ENCODE data around the gene ST6GALNAC4. TPM values are rescaled to one million over a fixed set of nuclear protein-coding genes. Genes with fewer than 3 reads are reported as not detected.

The ST6GALNAC4 gene
- total and polyA plus RNA-seq, 10 of the 15 experiments (the other 5 are each of a cell fraction or from before 2014, with no cell fraction given), result 4.2 to 63.2 (median 35.2) TPM

- ChIA-PET POLR2A (no interaction called here), RAD21 (ENCODE audit: unreplicated experiment) (interaction anchor here (1.0 kb wide), 1 partner anchor 12 kb away, joined by 4 read pairs; no protein-coding TSS in a partner anchor), CTCF (no interaction called here), SMC1A (ENCODE audit: uncharacterized antibody, unreplicated experiment) (no interaction called here)
- DNase-seq (ENCODE audit: low read depth, low spot score) (no peak), FAIRE-seq (no peak), ATAC-seq (no peak)
- no peaks in the 10 kb centered on the region for H4K20me1 ChIP-seq (ENCODE audit: control insufficient read depth, insufficient read depth)
- no TSS peak for BruUV-seq (replicated peaks)
- no peak overlapping the region for H3K9ac ChIP-seq (ENCODE audit: control insufficient read depth, insufficient read depth, low read length)
- peaks cover 9% of the 10 kb centered on the region for H3K4me1 ChIP-seq (ENCODE audit: control insufficient read depth, insufficient read depth, low read length)
- TF ChIP-seq E2F8 (IDR thresholded peaks at IDR 0.05; ENCODE audit: low read depth, partially characterized antibody) (no peak), MYC (IDR thresholded peaks at IDR 0.05; ENCODE audit: insufficient read depth, insufficient read length, insufficient replicate concordance, low read length, severe bottlenecking) (no peak)
- no peak overlapping the region for H2AFZ ChIP-seq (ENCODE audit: control insufficient read depth, low read depth, low read length)
- intact Hi-C loops (cut with micrococcal nuclease; ENCODE audit: unreplicated experiment), result no loop called here
- 25% methylated on average over 12 of the region's 12 CpGs for WGBS (ENCODE audit: insufficient coverage, insufficient replicate concordance, low lambda C conversion rate, missing lambda C conversion rate)
- H3K4me3 ChIP-seq, result no peak overlapping the region
- H3K27me3 ChIP-seq (replicated peaks in 1 of 2; ENCODE audit: control insufficient read depth in 2 of 2, insufficient read depth in 2 of 2, low read length in 1 of 2), result no peaks in the 10 kb centered on the region
- in situ Hi-C loops (cut with MboI), result no loop called here
- H3K36me3 ChIP-seq (ENCODE audit: control insufficient read depth in 2 of 2, insufficient read depth in 2 of 2, low read length in 1 of 2), result no peaks in the 10 kb centered on the region
- no peak overlapping the region for H3K4me2 ChIP-seq (ENCODE audit: control insufficient read depth, insufficient read depth)
- H3K9me3 ChIP-seq (replicated peaks; ENCODE audit: control insufficient read depth, insufficient read depth, low read length), result no peaks in the 10 kb centered on the region
- H3K27ac ChIP-seq (ENCODE audit: control insufficient read depth, insufficient read depth), result no peak overlapping the region
- H3K79me2 ChIP-seq (ENCODE audit: control insufficient read depth, insufficient read depth, low read length), result peaks cover 8% of the 10 kb centered on the region
Observed at GRCh38 chr9:127858041-127858512, 58.8 kb downstream of the ST6GALNAC4 start.

Small RNA genes within 50 kb of the gene (microRNA-seq; reads per million reads assigned to microRNA genes)
- gene MIR4672, result not detected

Small RNA genes within 50 kb of the gene (small RNA-seq; reads per million reads assigned to genes)
- 0.12 reads per million for gene MIR4672

Other genes with a start within 250 kb of the ST6GALNAC4 start
Only the 7 nearest of the 18 such genes appear.
- 62.8 and 79.6 TPM in 2 replicates for gene FPGS, start 114.2 kb downstream of the ST6GALNAC4 start, total RNA-seq (2014; rRNA removed)
- 43.3 and 44.4 TPM in 2 replicates for gene FPGS, start 114.2 kb downstream of the ST6GALNAC4 start, total RNA-seq (2014; rRNA removed; fragmentation: Illumina TruSeq; extraction: Trizol)
- gene FPGS, start 114.2 kb downstream of the ST6GALNAC4 start, total RNA-seq (2021), result 89.3 and 98.3 TPM in 2 replicates
- 34.1 and 64.4 TPM in 2 replicates for gene FPGS, start 114.2 kb downstream of the ST6GALNAC4 start, polyA plus RNA-seq (2011; rRNA removed)
- gene FPGS, start 114.2 kb downstream of the ST6GALNAC4 start, polyA plus RNA-seq (2014; fragmentation: Illumina TruSeq; extraction: Trizol), result 49.0 and 81.2 TPM in 2 replicates
- 1 to 10 TPM; 1.2 to 8.2 TPM for gene FPGS, start 114.2 kb downstream of the ST6GALNAC4 start, polyA plus RNA-seq (2014; fragmentation: Nextera tagmentation; extraction: Ambion mirVana)
- gene FPGS, start 114.2 kb downstream of the ST6GALNAC4 start, polyA plus RNA-seq (2014; rRNA removed), result 88.1 and 95.0 TPM in 2 replicates
- 100 to 1,000 TPM; 112 to 127 TPM for gene FPGS, start 114.2 kb downstream of the ST6GALNAC4 start, polyA plus RNA-seq (2016; fragmentation: Nextera tagmentation; extraction: Ambion mirVana)
- 0.60 and 0.79 TPM in 2 replicates for gene ENG, start 62.4 kb downstream of the ST6GALNAC4 start, total RNA-seq (2014; rRNA removed)
- gene ENG, start 62.4 kb downstream of the ST6GALNAC4 start, total RNA-seq (2014; rRNA removed; fragmentation: Illumina TruSeq; extraction: Trizol), result 0.64 and 1.0 TPM in 2 replicates
- gene ENG, start 62.4 kb downstream of the ST6GALNAC4 start, total RNA-seq (2021), result 9.1 and 10.1 TPM in 2 replicates
- 0.16 and 0.18 TPM in 2 replicates for gene ENG, start 62.4 kb downstream of the ST6GALNAC4 start, polyA plus RNA-seq (2011; rRNA removed)
- 0.98 and 3.0 TPM in 2 replicates for gene ENG, start 62.4 kb downstream of the ST6GALNAC4 start, polyA plus RNA-seq (2014; fragmentation: Illumina TruSeq; extraction: Trizol)
- gene ENG, start 62.4 kb downstream of the ST6GALNAC4 start, polyA plus RNA-seq (2014; fragmentation: Nextera tagmentation; extraction: Ambion mirVana), result under 1 TPM; 0.14 to 0.24 TPM
- gene ENG, start 62.4 kb downstream of the ST6GALNAC4 start, polyA plus RNA-seq (2014; rRNA removed), result 3.3 and 4.2 TPM in 2 replicates
- 1 to 10 TPM; 4.2 to 5.0 TPM for gene ENG, start 62.4 kb downstream of the ST6GALNAC4 start, polyA plus RNA-seq (2016; fragmentation: Nextera tagmentation; extraction: Ambion mirVana)
- 0.87 and 3.1 TPM in 2 replicates for gene AK1, start 39.4 kb downstream of the ST6GALNAC4 start, total RNA-seq (2014; rRNA removed)
- 0.14 and 1.8 TPM in 2 replicates for gene AK1, start 39.4 kb downstream of the ST6GALNAC4 start, total RNA-seq (2014; rRNA removed; fragmentation: Illumina TruSeq; extraction: Trizol)
- 2.1 and 2.2 TPM in 2 replicates for gene AK1, start 39.4 kb downstream of the ST6GALNAC4 start, total RNA-seq (2021)
- 0.98 and 1.8 TPM in 2 replicates for gene AK1, start 39.4 kb downstream of the ST6GALNAC4 start, polyA plus RNA-seq (2011; rRNA removed)
- gene AK1, start 39.4 kb downstream of the ST6GALNAC4 start, polyA plus RNA-seq (2014; fragmentation: Illumina TruSeq; extraction: Trizol), result 1.3 and 1.8 TPM in 2 replicates
- 1 to 10 TPM in 1 of 2 experiments, under 1 TPM in 1; 0.23 to 1.4 TPM for gene AK1, start 39.4 kb downstream of the ST6GALNAC4 start, polyA plus RNA-seq (2014; fragmentation: Nextera tagmentation; extraction: Ambion mirVana)
- 2.1 and 4.7 TPM in 2 replicates for gene AK1, start 39.4 kb downstream of the ST6GALNAC4 start, polyA plus RNA-seq (2014; rRNA removed)
- 1 to 10 TPM; 1.4 to 2.2 TPM for gene AK1, start 39.4 kb downstream of the ST6GALNAC4 start, polyA plus RNA-seq (2016; fragmentation: Nextera tagmentation; extraction: Ambion mirVana)
- gene ST6GALNAC6, start 17.4 kb downstream of the ST6GALNAC4 start, total RNA-seq (2014; rRNA removed), result 22.6 and 27.0 TPM in 2 replicates
- gene ST6GALNAC6, start 17.4 kb downstream of the ST6GALNAC4 start, total RNA-seq (2014; rRNA removed; fragmentation: Illumina TruSeq; extraction: Trizol), result 16.0 and 17.6 TPM in 2 replicates
- gene ST6GALNAC6, start 17.4 kb downstream of the ST6GALNAC4 start, total RNA-seq (2021), result 21.1 and 23.2 TPM in 2 replicates
- 13.9 and 24.6 TPM in 2 replicates for gene ST6GALNAC6, start 17.4 kb downstream of the ST6GALNAC4 start, polyA plus RNA-seq (2011; rRNA removed)
- 7.2 and 16.1 TPM in 2 replicates for gene ST6GALNAC6, start 17.4 kb downstream of the ST6GALNAC4 start, polyA plus RNA-seq (2014; fragmentation: Illumina TruSeq; extraction: Trizol)
- gene ST6GALNAC6, start 17.4 kb downstream of the ST6GALNAC4 start, polyA plus RNA-seq (2014; fragmentation: Nextera tagmentation; extraction: Ambion mirVana), result under 1 TPM; 0.40 to 0.48 TPM
- gene ST6GALNAC6, start 17.4 kb downstream of the ST6GALNAC4 start, polyA plus RNA-seq (2014; rRNA removed), result 24.0 and 24.7 TPM in 2 replicates
- gene ST6GALNAC6, start 17.4 kb downstream of the ST6GALNAC4 start, polyA plus RNA-seq (2016; fragmentation: Nextera tagmentation; extraction: Ambion mirVana), result 10 to 100 TPM; 12.6 to 12.7 TPM
- 0.40 TPM in 1 of 2 replicates, not detected in the other for gene PIP5KL1, start 13.7 kb upstream of the ST6GALNAC4 start, total RNA-seq (2014; rRNA removed)
- 0.14 and 0.22 TPM in 2 replicates for gene PIP5KL1, start 13.7 kb upstream of the ST6GALNAC4 start, total RNA-seq (2014; rRNA removed; fragmentation: Illumina TruSeq; extraction: Trizol)
- 0.32 and 0.64 TPM in 2 replicates for gene PIP5KL1, start 13.7 kb upstream of the ST6GALNAC4 start, total RNA-seq (2021)
- gene PIP5KL1, start 13.7 kb upstream of the ST6GALNAC4 start, polyA plus RNA-seq (2011; rRNA removed), result 0.12 and 0.50 TPM in 2 replicates
- 0.04 TPM in 1 of 2 replicates, not detected in the other for gene PIP5KL1, start 13.7 kb upstream of the ST6GALNAC4 start, polyA plus RNA-seq (2014; fragmentation: Illumina TruSeq; extraction: Trizol)
- not detected for gene PIP5KL1, start 13.7 kb upstream of the ST6GALNAC4 start, polyA plus RNA-seq (2014; fragmentation: Nextera tagmentation; extraction: Ambion mirVana)
- 0.55 and 0.67 TPM in 2 replicates for gene PIP5KL1, start 13.7 kb upstream of the ST6GALNAC4 start, polyA plus RNA-seq (2014; rRNA removed)
- gene PIP5KL1, start 13.7 kb upstream of the ST6GALNAC4 start, polyA plus RNA-seq (2016; fragmentation: Nextera tagmentation; extraction: Ambion mirVana), result under 1 TPM; 0.11 to 0.47 TPM
- 36.3 and 40.3 TPM in 2 replicates for gene DPM2, start 20.8 kb upstream of the ST6GALNAC4 start, total RNA-seq (2014; rRNA removed)
- 30.6 and 31.7 TPM in 2 replicates for gene DPM2, start 20.8 kb upstream of the ST6GALNAC4 start, total RNA-seq (2014; rRNA removed; fragmentation: Illumina TruSeq; extraction: Trizol)
- gene DPM2, start 20.8 kb upstream of the ST6GALNAC4 start, total RNA-seq (2021), result 40.7 and 44.0 TPM in 2 replicates
- 25.8 and 49.2 TPM in 2 replicates for gene DPM2, start 20.8 kb upstream of the ST6GALNAC4 start, polyA plus RNA-seq (2011; rRNA removed)
- gene DPM2, start 20.8 kb upstream of the ST6GALNAC4 start, polyA plus RNA-seq (2014; fragmentation: Illumina TruSeq; extraction: Trizol), result 24.3 and 45.4 TPM in 2 replicates
- gene DPM2, start 20.8 kb upstream of the ST6GALNAC4 start, polyA plus RNA-seq (2014; fragmentation: Nextera tagmentation; extraction: Ambion mirVana), result 10 to 100 TPM; 22.7 to 24.2 TPM
- gene DPM2, start 20.8 kb upstream of the ST6GALNAC4 start, polyA plus RNA-seq (2014; rRNA removed), result 54.3 and 56.5 TPM in 2 replicates
- 10 to 100 TPM; 76.7 to 77.9 TPM for gene DPM2, start 20.8 kb upstream of the ST6GALNAC4 start, polyA plus RNA-seq (2016; fragmentation: Nextera tagmentation; extraction: Ambion mirVana)
- 7.4 TPM in 2 replicates for gene EEIG1, start 63.9 kb upstream of the ST6GALNAC4 start, total RNA-seq (2014; rRNA removed)
- gene EEIG1, start 63.9 kb upstream of the ST6GALNAC4 start, total RNA-seq (2014; rRNA removed; fragmentation: Illumina TruSeq; extraction: Trizol), result 8.5 and 9.5 TPM in 2 replicates
- gene EEIG1, start 63.9 kb upstream of the ST6GALNAC4 start, total RNA-seq (2021), result 69.7 and 75.9 TPM in 2 replicates
- gene EEIG1, start 63.9 kb upstream of the ST6GALNAC4 start, polyA plus RNA-seq (2011; rRNA removed), result 3.3 and 6.6 TPM in 2 replicates
- 7.2 and 16.9 TPM in 2 replicates for gene EEIG1, start 63.9 kb upstream of the ST6GALNAC4 start, polyA plus RNA-seq (2014; fragmentation: Illumina TruSeq; extraction: Trizol)
- gene EEIG1, start 63.9 kb upstream of the ST6GALNAC4 start, polyA plus RNA-seq (2014; fragmentation: Nextera tagmentation; extraction: Ambion mirVana), result 1 to 10 TPM; 1.2 to 2.7 TPM
- 20.7 and 21.5 TPM in 2 replicates for gene EEIG1, start 63.9 kb upstream of the ST6GALNAC4 start, polyA plus RNA-seq (2014; rRNA removed)
- 10 to 100 TPM in 1 of 2 experiments, 1 to 10 TPM in 1; 8.5 to 12.9 TPM for gene EEIG1, start 63.9 kb upstream of the ST6GALNAC4 start, polyA plus RNA-seq (2016; fragmentation: Nextera tagmentation; extraction: Ambion mirVana)